DMS79 (cell line): ENCODE data around the gene ACKR2.

Experiments
- DNase-seq: peaks from one replicate; lab custom pipeline; 2025; lab: John Stamatoyannopoulos, UW

ACKR2 gene, protein sequence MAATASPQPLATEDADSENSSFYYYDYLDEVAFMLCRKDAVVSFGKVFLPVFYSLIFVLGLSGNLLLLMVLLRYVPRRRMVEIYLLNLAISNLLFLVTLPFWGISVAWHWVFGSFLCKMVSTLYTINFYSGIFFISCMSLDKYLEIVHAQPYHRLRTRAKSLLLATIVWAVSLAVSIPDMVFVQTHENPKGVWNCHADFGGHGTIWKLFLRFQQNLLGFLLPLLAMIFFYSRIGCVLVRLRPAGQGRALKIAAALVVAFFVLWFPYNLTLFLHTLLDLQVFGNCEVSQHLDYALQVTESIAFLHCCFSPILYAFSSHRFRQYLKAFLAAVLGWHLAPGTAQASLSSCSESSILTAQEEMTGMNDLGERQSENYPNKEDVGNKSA

GRCh38 chr3:42809202-42809601 lies at the start of gene ACKR2:
TSS of gene ACKR2 (plus strand) at chr3:42809445. CDS start at chr3:42864503, 55,058 bp downstream.
- no peak for DNase-seq

GRCh38 chr3:42762046-42762724 lies 47.1 kb upstream of the ACKR2 start:
- DNase-seq, result no peak

DNA sequence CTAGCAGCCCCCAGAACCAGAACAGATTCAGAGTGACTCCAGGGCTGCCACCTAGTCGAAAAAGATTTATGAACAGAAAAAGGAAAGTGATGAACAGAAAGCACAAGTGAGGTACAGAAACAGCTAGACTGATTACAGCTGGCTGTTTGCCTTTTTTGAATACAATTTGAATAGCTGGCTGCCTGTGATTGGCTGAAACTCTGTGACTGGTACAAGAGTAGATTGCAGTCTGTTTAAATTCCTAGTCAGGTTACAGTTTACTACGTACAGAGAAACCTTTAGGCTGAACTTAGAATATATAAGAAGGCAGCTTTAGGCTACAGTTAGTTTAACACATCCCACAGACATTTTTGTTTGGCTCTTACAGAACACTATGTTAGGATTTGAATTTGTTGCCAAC lies 46.2 kb upstream of the ACKR2 start:
- DNase-seq, result no peak

- DNase-seq, result no peak
Observed at GRCh38 chr3:42764115-42764514, 45.1 kb upstream of the ACKR2 start.

DNA sequence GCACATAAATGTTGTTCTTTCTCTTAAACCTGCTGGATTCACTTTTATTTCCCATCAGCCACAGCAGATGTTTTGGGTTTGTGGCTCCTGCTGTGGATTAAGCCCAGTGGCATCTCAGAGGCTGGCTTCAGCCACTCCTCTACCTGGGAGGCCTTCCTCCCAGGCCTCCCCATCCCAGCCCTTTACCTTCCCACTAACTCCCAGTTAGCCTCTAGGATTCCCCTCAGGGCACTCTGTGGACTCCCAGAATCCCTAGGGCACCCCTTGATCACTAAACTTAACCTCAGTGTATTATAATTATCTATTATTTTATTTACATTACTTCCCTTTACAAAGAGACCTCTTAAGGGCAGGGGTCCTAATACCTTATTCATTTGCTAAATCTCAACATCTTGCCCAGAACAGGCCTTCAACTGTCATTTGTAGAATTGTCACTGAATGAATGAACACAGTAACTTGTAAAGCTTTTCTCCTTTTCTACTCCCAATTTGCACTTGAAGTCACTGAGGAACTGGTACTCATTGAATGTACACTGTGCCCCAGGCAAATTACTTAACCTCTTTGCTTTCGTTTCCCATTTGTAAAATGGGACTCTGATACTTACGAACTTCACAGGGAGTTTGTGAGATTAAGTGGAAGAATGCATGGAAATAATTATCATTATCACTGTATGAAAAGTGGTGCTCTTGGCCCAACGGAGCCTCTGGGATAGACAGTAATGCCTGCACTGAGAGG lies 44.5 kb upstream of the ACKR2 start:
- DNase-seq, result no peak

DNA sequence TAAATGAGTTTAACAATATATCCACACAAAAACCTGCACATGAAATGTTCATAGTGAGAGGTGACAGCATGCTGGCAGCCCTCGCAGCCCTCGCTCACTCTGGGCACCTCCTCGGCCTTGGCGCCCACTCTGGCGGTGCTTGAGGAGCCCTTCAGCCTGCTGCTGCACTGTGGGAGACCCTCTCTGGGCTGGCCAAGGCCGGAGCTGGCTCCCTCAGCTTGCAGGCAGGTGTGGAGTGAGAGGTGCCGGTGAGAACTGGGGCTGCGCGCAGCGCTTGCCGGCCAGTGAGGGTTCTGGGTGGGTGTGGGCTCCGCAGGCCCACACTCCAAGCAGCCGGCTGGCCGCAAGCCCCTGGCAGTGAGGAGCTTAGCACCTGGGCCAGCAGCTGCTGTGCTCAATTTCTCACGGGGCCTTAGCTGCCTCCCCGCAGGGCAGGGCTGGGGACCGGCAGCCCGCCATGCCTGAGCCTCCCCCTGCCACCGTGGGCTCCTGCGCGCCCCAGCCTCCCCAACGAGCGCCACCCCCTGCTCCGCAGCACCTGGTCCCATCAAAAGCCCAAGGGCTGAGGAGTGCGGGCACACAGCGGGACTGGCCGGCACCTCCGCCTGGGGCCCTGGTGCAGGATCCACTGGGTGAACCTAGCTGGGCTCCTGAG lies 39.6 kb upstream of the ACKR2 start:
- DNase-seq, result no peak

GRCh38 chr3:42771271-42771670 lies 38.0 kb upstream of the ACKR2 start:
- no peak for DNase-seq

DNA sequence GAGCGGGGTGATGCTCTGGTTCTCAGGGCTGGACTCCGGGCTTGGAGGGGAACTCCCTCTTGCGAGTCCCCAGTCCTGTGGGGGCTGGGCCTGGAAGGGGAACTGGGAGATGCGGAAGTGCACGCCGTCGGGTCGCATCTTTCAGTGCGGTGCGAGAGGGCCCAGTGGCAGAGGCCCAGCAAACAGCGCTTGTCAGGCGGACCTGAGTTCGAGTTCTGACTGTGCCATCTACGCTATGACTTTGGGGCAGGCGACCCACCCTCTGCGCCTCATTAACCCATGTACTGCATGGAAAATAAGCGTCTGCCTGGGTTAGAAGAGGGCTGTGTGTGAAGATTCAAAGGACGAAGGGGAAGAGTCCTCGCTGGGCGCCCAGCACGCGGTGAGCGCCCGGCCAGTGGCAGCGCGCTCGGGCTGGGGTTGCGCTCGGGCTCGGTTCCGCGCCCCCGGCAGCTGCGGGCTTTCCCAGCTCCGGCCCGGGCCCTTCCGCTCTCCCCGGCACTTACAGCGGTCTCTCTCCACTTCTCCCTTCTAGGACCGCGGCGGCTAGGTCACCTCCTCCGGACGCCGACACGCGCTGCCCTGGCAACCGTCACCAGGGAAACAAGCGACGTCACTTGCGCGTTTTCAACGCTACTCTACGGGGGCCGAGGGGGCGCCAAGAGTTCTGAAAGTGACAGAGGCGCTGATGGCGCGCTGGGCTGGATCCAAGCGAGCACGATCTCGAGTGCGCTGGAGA lies 36.4 kb upstream of the ACKR2 start, which contains the start of gene CCDC13:
Gene CCDC13 (minus strand): TSS at position 584 of the 739 bp plus-strand sequence. CDS start 14,908 bp downstream, outside the sequence.
- peak; percentile 63 for DNase-seq

DNA sequence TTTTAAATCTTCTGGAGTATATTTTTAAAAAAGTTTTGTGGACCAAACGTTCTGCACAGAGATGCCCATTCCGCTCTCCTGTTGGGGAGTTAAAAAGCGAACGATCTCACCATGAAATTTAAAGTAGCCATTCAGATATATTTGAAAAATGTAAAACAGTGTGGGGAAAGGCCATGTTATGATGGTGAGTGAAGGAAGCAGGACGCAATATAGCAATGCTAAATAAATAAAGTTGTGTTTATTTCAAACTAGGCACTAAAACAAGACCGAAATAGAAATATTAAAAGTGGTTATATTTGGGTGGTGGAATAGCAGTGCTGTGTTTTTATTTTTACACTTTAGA lies 35.9 kb upstream of the ACKR2 start:
- DNase-seq, result no peak

DNA sequence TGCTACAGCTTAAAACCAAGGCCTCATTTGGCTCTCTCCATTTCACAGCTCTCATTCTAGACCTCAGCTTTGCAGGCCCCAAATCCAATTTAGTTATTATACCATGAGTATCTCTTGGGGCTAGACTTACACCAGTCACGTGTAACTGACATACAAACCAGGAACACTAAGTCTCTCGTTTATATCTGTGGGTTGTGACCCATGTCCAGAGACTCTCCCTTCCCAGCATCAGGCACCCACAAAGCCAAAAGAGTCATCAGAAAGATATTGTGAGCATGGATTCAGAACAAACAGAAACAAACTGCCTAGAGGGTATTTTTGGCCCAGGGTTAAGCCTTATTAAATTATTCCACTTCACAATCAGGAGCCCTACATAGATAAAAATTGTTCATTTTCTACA lies 30.6 kb upstream of the ACKR2 start:
- DNase-seq, result no peak

- DNase-seq, result no peak
Observed at GRCh38 chr3:42780398-42780797, 28.8 kb upstream of the ACKR2 start.

- peak; percentile 32 for DNase-seq
Observed at GRCh38 chr3:42780892-42781700, 28.1 kb upstream of the ACKR2 start.

- no peak for DNase-seq
Observed at GRCh38 chr3:42786212-42786611, 23.0 kb upstream of the ACKR2 start.

- DNase-seq, result no peak
Observed at GRCh38 chr3:42786631-42787030, 22.6 kb upstream of the ACKR2 start.

DNA sequence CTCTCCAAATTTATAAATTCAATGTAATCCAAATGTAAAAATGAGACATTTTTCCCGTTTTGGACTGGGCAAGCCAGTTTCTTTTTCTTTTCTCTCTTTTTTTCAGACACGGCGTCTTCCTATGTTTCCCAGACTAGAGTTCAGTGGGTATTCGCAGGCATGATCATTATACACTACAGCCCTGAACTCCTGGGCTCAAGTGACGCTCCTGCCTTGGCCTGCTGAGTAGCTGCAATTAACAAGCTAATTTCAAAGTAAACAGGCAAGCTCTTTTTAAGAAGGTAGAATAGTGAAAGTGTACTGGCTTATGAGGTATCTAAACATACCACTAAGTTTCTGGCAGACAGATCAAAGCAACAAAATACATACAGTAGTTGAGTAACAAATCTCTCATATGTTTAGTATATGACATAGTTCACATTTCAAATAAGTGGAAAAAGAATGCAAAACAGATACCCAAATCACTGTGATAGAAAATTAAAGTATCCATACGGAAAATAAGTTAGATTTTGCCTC lies 18.5 kb upstream of the ACKR2 start:
- peak; percentile 62 for DNase-seq

DNA sequence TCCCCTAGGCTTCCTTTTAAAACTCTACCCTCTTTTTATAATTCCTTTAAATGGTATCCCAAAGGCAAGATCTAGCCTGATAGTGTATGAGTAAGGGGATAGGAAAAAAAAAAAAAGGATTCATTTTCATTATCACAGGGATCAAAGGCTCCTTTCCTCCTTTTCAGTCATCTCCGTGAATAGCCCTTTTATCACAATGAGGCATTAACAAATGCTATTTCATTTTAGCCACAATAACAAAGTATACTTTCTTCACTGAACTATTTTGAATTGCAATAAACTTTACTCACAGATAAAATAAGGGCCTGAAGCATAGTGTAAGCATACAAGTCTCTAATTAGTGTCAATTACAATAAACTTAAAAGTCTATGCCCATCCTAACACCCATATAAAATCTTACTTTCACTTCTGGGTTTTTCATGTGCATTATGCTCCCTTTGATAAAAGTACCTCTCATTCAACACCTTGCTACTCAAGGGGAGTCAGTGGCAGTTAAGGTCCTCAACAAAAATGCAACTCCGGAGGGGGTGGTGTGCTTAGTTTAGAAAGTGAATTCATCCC lies 13.5 kb upstream of the ACKR2 start:
- DNase-seq, result no peak

GRCh38 chr3:42796332-42796885 lies 12.8 kb upstream of the ACKR2 start:
- DNase-seq, result no peak

DNA sequence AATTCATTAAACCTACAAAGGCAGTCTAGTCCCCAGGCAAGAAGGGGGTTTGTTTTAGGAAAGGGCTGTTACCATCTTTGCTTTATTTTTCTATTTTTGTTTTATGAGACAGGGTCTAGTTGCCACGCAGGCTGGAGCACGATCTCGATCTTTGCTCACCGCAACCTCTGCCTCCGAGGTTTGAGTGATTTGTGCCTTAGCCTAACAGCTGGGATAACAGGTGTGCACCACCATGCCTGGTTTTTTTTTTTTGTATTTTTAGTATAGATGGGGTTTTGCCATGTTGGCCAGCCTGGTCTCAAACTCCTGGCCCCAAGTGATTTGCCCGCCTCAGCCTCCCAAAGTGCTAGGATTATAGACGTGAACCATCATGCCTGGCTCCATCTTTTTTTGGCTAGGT lies 9.9 kb upstream of the ACKR2 start:
- DNase-seq, result no peak

- no peak for DNase-seq
Observed at GRCh38 chr3:42800251-42800650, 9.0 kb upstream of the ACKR2 start.
